ENCODE data around the gene RPL21. TPM values are rescaled to one million over a fixed set of nuclear protein-coding genes. Genes with fewer than 3 reads are reported as not detected.

The RPL21 gene
- total RNA-seq, 1 experiment from 2014 or later = 552 TPM

DNA sequence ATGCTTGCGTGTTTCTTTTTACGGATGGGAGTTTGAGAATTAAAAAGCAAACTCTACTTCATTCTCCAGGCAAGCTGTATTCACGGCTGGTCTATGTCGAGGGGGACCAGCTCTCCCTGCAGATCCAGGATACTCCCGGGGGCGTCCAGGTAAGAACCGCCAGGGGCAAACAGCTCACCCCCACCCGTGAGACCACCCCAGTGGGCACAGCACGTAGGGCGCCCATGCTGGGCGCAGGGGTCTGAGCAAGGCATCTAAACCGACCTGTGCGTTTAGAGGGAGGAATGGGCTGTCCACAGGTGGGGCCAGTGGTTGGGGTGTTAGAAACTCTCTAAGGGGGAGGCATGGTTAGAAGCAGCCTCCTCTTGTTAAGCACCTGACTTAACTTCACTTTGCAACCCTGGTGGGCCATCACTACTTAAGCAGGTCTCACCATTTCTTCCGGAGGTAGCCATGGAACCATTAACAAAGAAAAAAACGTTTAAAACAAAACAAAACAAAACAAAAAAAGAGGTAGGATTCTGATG lies 20.3 kb downstream of the RPL21 start:
- TF ChIP-seq, protein P1, sequence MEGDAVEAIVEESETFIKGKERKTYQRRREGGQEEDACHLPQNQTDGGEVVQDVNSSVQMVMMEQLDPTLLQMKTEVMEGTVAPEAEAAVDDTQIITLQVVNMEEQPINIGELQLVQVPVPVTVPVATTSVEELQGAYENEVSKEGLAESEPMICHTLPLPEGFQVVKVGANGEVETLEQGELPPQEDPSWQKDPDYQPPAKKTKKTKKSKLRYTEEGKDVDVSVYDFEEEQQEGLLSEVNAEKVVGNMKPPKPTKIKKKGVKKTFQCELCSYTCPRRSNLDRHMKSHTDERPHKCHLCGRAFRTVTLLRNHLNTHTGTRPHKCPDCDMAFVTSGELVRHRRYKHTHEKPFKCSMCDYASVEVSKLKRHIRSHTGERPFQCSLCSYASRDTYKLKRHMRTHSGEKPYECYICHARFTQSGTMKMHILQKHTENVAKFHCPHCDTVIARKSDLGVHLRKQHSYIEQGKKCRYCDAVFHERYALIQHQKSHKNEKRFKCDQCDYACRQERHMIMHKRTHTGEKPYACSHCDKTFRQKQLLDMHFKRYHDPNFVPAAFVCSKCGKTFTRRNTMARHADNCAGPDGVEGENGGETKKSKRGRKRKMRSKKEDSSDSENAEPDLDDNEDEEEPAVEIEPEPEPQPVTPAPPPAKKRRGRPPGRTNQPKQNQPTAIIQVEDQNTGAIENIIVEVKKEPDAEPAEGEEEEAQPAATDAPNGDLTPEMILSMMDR (conservative IDR thresholded peaks at IDR 0.05; ENCODE audit: low read depth, low read length) = no peak
- no peak for TF ChIP-seq EZH2phosphoT487 (IDR thresholded peaks at IDR 0.05; ENCODE audit: borderline replicate concordance, low read length)
- TF ChIP-seq EZH2 (IDR thresholded peaks at IDR 0.05; ENCODE audit: low read length, unreplicated experiment) = no peak
- peak overlapping the region; percentile 81 for H2AFZ ChIP-seq (ENCODE audit: low read length)
- ChIA-PET CTCF (no interaction called here), POLR2A (ENCODE audit: unreplicated experiment) (interaction anchor here (0.6 kb wide), 1 partner anchor 301 kb away, joined by 3 read pairs; no protein-coding TSS in a partner anchor)
- H3K9ac ChIP-seq (ENCODE audit: low read length) = peak overlapping the region; percentile 78
- H3F3A ChIP-seq (ENCODE audit: low read length, unreplicated experiment) = no peaks in the 10 kb centered on the region
- H3K27me3 ChIP-seq (ENCODE audit: low read length) = no peaks in the 10 kb centered on the region
- peaks cover 18% of the 10 kb centered on the region for H3K4me1 ChIP-seq (ENCODE audit: insufficient read depth, low read length)
- BruUV-seq (replicated peaks) = TSS peak; percentile 58
- H3K9me2 ChIP-seq (replicated peaks; ENCODE audit: low read length) = no peaks in the 10 kb centered on the region
- ATAC-seq (no peak), DNase-seq (no peak)
- H3K27ac ChIP-seq (ENCODE audit: low read length) = peak overlapping the region; percentile 37; the same call in 1 of the 2 replicates
- H3K36me3 ChIP-seq (ENCODE audit: low read depth, low read length) = no peaks in the 10 kb centered on the region
- H3K9me3 ChIP-seq (ENCODE audit: low read length) = no peaks in the 10 kb centered on the region
- H3K4me3 ChIP-seq (ENCODE audit: low read length) = peak overlapping the region; percentile 99
- peak overlapping the region; percentile 99 for H3K4me2 ChIP-seq (ENCODE audit: low read length)
- intact Hi-C loops (cut with micrococcal nuclease) = loop anchor here (2.0 to 5.0 kb wide), 3 partner anchors 86 to 229 kb away; no protein-coding TSS in a partner anchor
- peaks cover 8% of the 10 kb centered on the region for H3K79me2 ChIP-seq (ENCODE audit: low read length)
- peaks cover 9% of the 10 kb centered on the region for H4K20me1 ChIP-seq (ENCODE audit: low read length)

GRCh38 chr13:27273658-27274425 lies 22.5 kb downstream of the RPL21 start:
- POLR2A ChIA-PET (ENCODE audit: unreplicated experiment) = interaction anchor here (0.5 kb wide), 1 partner anchor 162 kb away, joined by 5 read pairs; no protein-coding TSS in a partner anchor

More at GRCh38 chr13:27273658-27274425, 22.5 kb downstream of the RPL21 start:
- peaks cover 8% of the 10 kb centered on the region for H3K79me2 ChIP-seq (ENCODE audit: low read length)
- no peaks in the 10 kb centered on the region for H3K9me2 ChIP-seq (replicated peaks; ENCODE audit: low read length)
- intact Hi-C loops (cut with micrococcal nuclease) = loop anchor here (5.0 kb wide), 2 partner anchors 83 to 232 kb away; no protein-coding TSS in a partner anchor
- no peak overlapping the region for H3K9ac ChIP-seq (ENCODE audit: low read length)
- no peak overlapping the region for H3K4me2 ChIP-seq (ENCODE audit: low read length)
- H3K4me3 ChIP-seq (ENCODE audit: low read length) = no peak overlapping the region
- H3K4me1 ChIP-seq (ENCODE audit: insufficient read depth, low read length) = peaks cover 18% of the 10 kb centered on the region
- no peaks in the 10 kb centered on the region for H3K27me3 ChIP-seq (ENCODE audit: low read length)
- H2AFZ ChIP-seq (ENCODE audit: low read length) = no peak overlapping the region
- no peaks in the 10 kb centered on the region for H3F3A ChIP-seq (ENCODE audit: low read length, unreplicated experiment)
- no peaks in the 10 kb centered on the region for H3K9me3 ChIP-seq (ENCODE audit: low read length)
- H3K36me3 ChIP-seq (ENCODE audit: low read depth, low read length) = no peaks in the 10 kb centered on the region
- peaks cover 9% of the 10 kb centered on the region for H4K20me1 ChIP-seq (ENCODE audit: low read length)
- no peak overlapping the region for H3K27ac ChIP-seq (ENCODE audit: low read length)
- DNase-seq (no peak), ATAC-seq (no peak)
- CTCF ChIA-PET = interaction anchor here (0.7 kb wide), 2 partner anchors 39 to 189 kb away, joined by 8 to 10 read pairs; no protein-coding TSS in a partner anchor
- no TSS peak for BruUV-seq (replicated peaks)
- TF ChIP-seq EZH2phosphoT487 (IDR thresholded peaks at IDR 0.05; ENCODE audit: borderline replicate concordance, low read length) (no peak), EZH2 (IDR thresholded peaks at IDR 0.05; ENCODE audit: low read length, unreplicated experiment) (no peak)
- TF ChIP-seq, protein P1 (conservative IDR thresholded peaks at IDR 0.05; ENCODE audit: low read depth, low read length) = no peak
